Activated effector memory CD4-positive, alpha-beta T cell treated with Interleukin-2 at 50 U/mL for 16 hours (primary cell): ENCODE measurements around the gene CCDC195.
"Not testable (repeated sequence)": the region's sequence is repeated elsewhere in the genome, so short reads cannot be mapped to it uniquely, and the experiment has no call there.

Experiments used
- DNase-seq: peaks from one replicate; pipeline ENCODE4 v3.0.0-alpha.2; 2020

Gene CCDC195

DNA sequence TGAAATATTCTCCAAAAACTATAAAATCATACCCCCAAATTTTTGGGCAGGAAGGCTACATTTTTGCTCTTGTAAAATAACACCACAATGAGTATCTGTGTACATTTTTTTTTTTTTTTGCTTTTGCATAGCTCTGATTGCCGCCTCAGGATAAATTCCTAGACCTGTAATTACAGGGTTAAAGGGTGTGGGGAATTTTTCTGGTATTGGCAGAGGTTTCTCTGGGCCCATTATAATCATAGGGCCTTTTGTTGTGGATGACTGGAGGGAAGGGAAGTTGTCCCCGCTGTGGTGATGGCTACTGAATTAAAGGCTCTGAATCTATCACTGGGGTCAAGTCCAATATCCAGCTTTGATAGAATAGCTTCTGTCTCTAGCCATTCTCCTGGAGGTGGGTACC, 26.6 kb downstream of the CCDC195 start:
- DNase-seq, result no peak

DNA sequence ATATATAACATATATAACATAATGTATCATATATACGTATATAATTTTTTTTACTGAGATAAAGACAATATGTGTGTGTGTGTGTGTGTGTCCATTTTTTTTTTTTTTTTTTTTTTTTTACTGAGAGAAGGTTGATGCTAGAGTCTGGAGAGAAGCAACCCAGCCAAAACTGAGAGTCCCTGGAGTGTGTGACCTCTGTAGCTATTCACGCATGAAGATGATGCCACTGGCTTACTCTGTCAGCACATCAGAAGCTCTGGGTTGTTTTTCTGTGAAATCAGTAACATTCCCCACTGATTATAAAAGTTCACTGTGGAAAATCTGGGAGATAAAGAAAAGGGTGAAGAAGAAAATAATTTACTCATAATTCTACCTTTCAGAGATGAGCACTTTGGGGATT, 27.2 kb downstream of the CCDC195 start:
- DNase-seq, result no peak

DNA sequence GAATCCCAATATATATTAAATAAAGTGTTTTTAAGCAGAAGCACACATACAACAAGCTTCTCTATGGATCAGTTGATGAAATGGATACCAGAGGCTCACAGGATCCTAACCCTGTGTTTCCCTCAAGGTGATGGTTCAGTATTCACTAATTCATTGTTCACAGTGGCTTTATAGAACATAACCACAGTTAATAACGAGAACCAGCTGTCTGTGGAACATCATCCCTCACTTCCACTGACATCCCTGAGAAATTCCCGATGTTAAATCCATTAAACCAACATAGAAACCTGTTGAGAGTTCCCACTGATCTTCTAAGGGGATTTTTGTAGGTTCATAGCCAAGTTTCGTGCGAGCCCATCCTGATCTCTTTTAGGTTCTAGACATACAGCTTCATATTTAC, 29.0 kb downstream of the CCDC195 start:
- no peak for DNase-seq

DNA sequence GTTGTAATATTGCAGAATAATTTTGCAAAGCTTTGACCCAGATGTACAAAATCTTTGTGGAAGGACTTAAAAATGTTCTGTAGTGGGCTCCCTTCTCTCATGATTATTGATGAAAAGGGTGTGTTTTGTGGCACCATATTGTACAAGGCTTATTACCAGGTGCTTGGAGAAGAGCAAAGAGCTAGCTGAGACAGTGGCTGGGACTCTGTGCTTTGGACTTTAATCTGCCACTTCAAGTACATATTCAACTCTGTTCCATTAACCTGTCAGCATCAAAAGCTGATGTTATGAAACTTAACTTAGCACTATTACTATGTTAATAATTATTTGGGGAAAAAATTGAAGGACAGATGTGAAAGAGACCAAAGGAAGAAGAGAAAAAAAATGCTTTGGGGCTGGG, 31.0 kb downstream of the CCDC195 start:
- no peak for DNase-seq

DNA sequence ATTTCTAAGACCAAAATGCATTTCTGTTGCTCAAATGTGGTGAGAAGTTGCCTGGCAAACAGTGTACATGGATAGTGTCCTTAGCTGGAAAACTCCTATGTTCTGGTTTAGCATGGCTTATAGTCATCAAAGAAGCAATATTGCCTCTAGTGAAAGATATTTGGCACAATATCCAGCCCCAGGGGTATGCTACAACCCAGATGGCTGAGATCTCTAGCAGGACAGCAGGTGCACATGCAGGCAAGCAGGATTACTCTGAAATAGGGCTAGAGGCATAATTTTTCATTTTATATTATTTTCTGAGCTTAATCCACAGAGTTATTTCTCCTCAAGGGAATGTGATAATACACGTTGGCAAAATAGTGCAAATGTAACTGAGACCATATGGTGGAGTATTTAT, 34.0 kb downstream of the CCDC195 start:
- DNase-seq, result no peak

DNA sequence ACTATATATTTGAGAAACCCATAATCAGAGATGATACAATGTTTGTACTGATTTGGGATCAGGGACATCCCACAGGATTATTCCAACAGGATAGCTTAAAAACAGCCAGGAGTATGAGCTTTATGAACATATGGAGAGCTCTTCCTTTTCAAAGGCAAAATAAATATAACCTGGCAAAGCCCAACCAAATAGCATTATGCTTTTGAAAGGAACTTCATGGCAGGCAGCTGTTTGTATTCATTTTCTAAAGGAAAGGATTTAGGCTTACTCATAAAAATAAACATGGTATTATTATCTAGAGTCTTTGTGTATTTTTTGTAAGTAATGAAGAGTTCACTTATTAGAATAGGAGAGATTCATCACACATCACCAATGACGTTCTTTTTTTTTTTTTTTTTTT, 44.4 kb downstream of the CCDC195 start:
- no peak for DNase-seq

DNA sequence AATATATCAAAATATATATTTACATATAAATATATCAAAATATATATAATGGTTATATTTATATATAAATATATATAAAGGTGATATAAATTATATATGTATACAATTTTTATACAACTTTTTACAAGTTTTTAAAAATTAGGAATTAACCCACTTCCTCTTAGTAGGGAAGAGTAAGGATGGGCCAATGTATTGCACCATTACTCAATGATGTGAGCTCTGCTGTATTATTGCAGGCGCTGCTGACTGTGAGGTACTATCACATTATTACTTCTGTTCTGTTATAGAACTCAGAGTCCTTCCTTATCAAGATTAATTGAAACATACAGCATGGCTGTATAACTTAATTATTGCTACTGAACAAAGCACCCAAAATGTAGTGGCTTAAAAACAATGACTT, 46.0 kb downstream of the CCDC195 start:
- no peak for DNase-seq

DNA sequence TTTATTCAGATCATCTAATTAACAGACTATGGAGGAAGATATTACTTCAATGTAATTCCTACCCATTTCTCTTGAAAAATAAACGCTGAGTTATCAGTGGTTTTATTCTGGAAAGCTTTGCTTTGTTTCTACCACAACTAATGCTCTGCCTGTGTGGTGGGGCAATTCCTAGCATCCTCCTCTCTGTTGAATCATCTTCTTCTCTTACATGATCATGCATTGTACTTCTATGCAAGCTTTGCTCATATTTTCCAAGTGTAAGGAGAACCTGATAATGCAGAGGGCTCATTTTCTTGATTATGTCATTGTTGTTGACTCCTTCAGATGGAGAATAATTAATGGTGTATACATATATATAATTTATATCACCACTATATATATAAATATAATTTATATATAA, 46.7 kb downstream of the CCDC195 start:
- no peak for DNase-seq

DNA sequence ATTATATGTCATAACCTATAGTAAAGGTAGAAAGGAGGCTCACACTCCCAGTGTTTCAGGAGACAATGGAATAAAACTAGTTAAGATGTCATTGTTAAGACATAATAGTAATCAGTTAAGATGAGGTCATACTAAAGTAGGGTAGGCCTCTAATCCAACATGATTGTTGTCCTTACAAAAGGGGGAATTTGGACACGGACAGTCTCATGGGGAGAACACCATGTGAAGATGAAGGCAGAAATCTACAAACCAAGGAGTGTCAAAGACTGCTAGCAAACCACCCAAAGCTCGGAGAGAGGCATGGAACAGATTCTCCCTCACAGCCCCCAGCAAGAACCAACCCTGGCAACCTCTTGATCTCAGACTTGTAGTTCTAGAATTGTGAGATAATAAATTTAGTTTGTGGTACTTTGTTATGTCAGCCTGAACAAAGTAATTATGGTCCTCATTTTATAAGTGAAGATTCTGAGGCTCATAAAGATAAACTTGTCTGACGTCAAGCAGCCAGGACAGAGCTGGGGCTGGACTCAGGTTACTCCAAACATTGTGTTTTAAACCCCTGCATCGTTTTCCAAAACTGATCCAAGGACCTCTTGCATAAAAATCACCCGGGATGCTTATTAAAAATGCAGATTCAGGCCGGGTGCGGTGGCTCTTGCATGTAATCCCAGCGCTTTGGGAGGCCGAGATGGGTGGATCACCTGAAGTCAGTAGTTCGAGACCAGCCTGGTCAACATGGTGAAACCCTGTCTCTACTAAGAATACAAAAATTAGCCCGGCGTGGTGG, 47.8 kb downstream of the CCDC195 start:
- DNase-seq, result no peak

DNA sequence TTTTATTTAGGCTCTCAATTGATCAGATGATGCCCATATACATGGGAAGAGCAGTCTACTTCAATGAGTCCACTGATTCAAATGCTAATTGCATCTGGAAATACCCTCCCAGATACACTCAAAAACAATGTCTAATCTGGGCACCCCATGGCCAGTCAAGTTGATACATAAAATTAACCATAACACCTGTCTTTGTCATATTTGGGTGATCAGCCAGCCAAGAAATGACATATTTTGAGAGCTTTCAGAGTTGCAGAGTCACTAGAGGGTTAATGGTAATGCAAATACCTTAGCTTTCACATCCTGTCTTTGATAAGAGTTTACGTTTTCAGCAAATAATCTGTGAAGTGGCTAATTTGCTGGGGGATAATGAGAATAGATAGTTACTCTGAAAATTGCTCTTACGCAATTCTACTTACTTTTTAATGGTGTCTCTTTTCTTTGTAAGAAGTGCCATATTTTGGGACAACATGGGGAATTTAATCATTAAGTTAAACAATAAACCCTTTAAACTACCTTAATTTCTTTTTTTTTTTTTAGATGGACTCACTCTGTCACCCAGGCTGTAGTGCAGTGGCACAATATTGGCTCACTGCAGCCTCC, 49.1 kb downstream of the CCDC195 start:
- DNase-seq, result no peak

DNA sequence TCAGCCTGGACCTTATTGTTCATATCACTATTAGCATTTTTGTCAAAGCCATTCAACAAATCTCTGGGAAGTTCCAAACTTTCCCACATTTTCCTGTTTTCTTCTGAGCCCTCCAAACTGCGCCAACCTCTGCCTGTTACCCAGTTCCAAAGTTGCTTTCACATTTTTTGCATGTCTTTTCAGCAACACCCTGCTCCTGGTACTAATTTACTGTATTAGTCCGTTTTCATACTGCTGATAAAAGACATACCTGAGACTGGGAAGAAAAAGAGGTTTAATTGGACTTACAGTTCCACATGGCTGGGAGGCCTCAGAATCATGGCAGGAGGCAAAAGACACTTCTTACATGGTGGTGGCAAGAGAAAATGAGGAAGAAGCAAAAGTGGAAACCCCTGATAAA, 52.8 kb downstream of the CCDC195 start:
- DNase-seq, result not testable (repeated sequence)

DNA sequence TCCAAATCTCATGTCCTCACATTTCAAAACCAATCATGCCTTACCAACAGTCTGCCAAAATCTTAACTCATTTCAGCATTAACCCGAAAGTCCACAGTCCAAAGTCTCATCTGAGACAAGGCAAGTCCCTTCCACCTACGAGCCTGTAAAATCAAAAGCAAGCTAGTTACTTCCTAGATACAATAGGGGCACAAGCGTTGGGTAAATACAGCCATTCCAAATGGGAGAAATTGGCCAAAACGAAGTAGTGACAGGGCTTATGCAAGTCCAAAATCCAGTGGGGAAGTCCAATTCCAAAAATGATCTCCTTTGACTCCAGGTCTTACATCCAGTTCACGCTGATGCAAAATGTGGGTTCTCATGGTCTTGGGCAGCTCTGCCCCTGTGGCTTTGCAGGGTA, 54.5 kb downstream of the CCDC195 start:
- not testable (repeated sequence) for DNase-seq

DNA sequence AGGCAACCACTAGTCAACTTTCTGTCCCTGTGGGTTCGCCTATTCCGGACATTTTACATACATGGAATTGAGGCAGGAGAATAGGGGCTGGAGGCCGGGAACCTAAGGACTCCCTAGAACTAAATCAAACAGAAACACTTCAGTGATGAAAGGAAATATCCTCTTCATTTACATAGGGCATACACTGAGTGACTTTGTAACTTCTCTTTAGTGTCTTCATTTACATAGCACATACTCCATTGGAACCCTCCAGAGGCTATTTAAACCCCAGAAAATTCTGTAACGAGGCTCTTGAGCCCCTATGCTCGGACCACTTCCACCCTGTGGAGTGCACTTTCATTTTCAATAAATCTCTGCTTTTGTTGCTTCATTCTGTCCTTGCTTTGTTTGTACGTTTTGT, 56.5 kb downstream of the CCDC195 start:
- DNase-seq, result no peak

DNA sequence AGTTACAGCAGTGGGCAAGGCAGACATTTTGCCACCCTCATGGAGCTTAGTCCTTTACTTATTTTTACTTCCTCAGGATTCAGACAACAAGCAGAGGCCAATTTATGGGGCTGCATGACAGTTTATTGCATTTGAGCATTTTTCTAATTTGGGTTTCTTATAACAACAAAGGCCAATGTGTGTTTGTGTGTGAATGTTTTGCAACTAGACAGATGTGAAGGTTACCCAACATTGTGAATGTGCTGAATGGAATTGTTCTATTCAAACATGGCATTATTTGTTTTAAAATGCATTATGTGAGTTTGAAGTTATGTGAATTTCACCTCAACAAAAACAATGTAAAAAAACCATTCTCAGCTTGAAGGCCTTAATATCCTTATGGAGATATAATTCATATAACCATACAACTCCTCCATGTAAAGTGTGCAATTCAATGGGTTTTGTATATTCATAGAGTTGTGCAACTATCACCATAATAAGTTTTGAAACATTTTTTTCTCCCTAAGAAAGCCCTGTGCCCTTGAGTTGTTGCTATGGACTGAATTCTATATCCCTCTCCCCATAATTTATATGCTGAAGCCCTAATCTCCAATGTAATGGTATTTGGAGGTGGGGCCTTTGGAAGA, 57.3 kb downstream of the CCDC195 start:
- DNase-seq, result no peak

DNA sequence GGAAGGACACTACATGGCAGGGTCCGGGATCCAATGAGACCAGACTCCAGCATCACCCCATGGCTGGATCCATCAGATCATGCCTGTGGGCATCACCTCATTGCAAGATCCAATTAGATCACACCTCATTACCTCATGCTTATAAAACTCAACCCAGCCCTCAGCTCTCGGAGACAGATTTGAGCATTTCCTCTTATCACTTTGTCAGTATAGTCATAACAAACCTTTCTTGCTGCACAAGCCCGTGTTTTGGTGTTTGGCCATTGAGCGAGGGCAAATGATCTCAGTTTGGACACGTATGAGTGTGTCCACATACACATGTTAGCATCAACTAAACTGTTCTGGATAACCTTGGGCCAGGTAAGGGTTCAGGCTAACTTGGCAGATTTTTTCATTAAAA, 58.8 kb downstream of the CCDC195 start:
- DNase-seq, result no peak

DNA sequence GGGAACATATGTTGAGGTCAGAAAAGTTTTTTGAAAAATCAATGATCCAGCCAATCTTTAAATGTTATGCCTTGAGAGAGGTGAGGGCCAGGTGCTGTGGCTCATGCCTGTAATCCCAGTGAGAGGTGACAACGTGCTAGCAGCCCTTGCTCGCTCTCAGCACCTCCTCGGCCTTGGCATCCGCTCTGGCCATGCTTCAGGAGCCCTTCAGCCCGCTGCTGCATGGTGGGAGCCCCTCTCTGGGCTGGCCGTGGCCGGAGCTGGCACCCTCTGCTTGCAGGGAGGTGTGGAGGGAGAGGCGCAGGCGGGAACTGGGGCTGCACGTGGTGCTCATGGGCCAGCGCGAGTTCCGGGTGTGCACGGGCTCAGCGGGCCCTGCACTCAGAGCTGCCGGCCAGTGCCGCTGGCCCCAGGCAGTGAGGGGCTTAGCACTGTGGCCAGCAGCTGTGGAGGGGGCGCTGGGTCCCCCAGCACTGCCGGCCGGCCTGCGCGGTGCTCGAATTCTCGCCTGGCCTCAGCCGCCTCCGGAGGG, 61.1 kb downstream of the CCDC195 start:
- no peak for DNase-seq
